ENCODE measurements around the gene TLCD3B.
"Not testable (repeated sequence)": the region's sequence is repeated elsewhere in the genome, so short reads cannot be mapped to it uniquely, and the experiment has no call there.

Gene TLCD3B

GRCh38 chr16:30026449-30026848, 4.6 kb downstream of the TLCD3B start:
- no peak overlapping the region for H3K4me3 ChIP-seq (ENCODE audit: low read depth, low read length)
- TF ChIP-seq CTCF (IDR thresholded peaks at IDR 0.05; ENCODE audit: low read depth, low read length, missing control alignments) = no peak
- DNase-seq (ENCODE audit: low read depth) = no peak

GRCh38 chr16:30025574-30025973, 5.5 kb downstream of the TLCD3B start:
- H3K4me3 ChIP-seq (ENCODE audit: low read depth, low read length) = no peak overlapping the region
- no peak for DNase-seq (ENCODE audit: low read depth)
- TF ChIP-seq CTCF (IDR thresholded peaks at IDR 0.05; ENCODE audit: low read depth, low read length, missing control alignments) = no peak

DNA sequence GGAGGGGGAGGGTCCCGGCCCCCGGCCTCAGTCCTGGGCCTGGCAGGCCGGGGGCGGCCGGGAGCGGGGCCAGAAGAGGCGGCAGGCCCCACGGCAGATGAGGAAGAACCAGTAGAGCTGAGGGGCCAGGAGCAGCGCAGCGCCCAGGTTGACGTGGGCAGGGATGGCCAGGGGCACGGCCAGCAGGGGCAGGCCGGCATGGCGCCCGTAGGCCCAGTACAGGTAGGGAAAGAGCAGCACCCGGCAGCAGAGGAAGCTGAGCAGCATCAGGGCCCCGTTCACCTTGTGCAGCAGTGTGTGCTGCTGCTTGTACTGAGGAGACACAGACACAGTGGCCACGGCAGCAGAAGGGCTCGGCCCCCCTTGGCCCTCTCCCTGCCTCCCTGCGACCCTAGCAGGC, 5.9 kb downstream of the TLCD3B start:
- TF ChIP-seq CTCF (IDR thresholded peaks at IDR 0.05; ENCODE audit: low read depth, low read length, missing control alignments) = no peak
- no peak for DNase-seq (ENCODE audit: low read depth)
- no peak overlapping the region for H3K4me3 ChIP-seq (ENCODE audit: low read depth, low read length)

GRCh38 chr16:30024451-30024850, 6.6 kb downstream of the TLCD3B start:
- H3K4me3 ChIP-seq (ENCODE audit: low read depth, low read length) = no peak overlapping the region
- TF ChIP-seq CTCF (IDR thresholded peaks at IDR 0.05; ENCODE audit: low read depth, low read length, missing control alignments) = no peak
- DNase-seq (ENCODE audit: low read depth) = no peak

DNA sequence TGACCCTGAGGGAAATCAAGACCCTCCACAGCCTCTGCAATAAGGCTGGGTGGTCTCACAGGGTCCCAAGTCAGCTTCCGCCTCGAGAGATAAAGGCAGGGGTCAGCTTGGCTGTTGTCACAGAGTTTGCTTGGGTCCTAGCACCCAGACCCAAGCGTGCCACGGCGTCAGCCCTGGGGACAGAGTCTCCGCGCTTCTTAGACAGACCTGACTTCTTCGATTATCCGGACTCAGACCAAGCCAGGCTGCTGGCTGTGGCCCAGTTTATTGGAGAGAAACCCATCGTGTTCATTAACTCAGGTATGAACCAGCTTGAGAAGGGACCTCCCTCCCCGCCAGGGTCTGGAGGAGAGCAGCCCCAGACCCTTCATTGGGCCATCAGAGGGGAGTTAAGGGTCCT, 7.5 kb downstream of the TLCD3B start:
- TF ChIP-seq CTCF (IDR thresholded peaks at IDR 0.05; ENCODE audit: low read depth, low read length, missing control alignments) = no peak
- H3K4me3 ChIP-seq (ENCODE audit: low read depth, low read length) = no peak overlapping the region
- no peak for DNase-seq (ENCODE audit: low read depth)

DNA sequence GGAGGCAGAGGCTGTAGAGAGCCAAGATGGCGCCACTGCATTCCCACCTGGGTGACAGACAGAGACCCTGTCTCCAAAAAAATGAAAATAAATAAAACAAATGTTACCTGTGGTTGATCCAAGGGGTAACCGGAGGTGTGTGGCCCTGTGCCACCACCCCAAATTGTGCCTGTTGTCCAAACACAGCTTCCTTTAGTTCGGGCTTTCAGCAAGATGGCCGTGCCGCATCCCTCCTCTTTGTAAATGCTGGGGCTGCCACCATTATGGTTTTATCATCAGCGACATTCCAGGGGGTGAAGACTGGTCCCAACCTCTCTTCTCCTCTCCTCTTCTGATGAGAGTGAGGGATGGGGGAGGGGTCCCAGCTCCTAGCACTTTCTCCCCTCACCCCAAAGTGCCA, 8.2 kb downstream of the TLCD3B start, which contains the start of gene C16orf92:
TSS of gene C16orf92 (plus strand) at position 312 of the 400 bp plus-strand sequence. CDS start 143 bp downstream, outside the sequence.
- H3K4me3 ChIP-seq (ENCODE audit: low read depth, low read length) = no peak within 1 kb of the TSS
- no peak for TF ChIP-seq CTCF (IDR thresholded peaks at IDR 0.05; ENCODE audit: low read depth, low read length, missing control alignments)
- no peak for DNase-seq (ENCODE audit: low read depth)

- no peak for TF ChIP-seq CTCF (IDR thresholded peaks at IDR 0.05; ENCODE audit: low read depth, low read length, missing control alignments)
- H3K4me3 ChIP-seq (ENCODE audit: low read depth, low read length) = no peak overlapping the region
- no peak for DNase-seq (ENCODE audit: low read depth)
Measured at GRCh38 chr16:30018731-30019158, 12.3 kb downstream of the TLCD3B start.

DNA sequence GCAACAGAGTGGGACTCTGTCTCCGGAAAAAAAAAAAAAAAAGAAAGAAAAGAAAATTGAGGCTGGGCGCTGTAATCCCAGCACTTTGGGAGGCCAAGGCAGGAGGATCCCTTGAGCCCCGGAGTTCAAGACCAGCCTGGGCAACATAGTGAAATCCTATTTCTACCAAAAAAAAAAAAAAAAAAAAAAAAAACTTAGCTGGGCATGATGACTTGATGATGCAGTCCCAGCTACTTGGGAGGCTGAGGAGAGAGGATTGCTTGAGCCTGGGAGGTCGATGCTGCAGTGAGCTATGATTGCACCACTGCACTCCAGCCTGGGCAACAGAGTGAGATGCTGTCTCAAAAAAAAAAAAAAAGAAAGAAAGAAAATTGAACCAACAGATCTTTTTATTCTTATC, 13.1 kb downstream of the TLCD3B start:
- H3K4me3 ChIP-seq (ENCODE audit: low read depth, low read length); DNase-seq (ENCODE audit: low read depth): not testable (repeated sequence)

Data from GM12864 (cell line).